ENCODE data around the gene CYB5R4. TPM values are rescaled to one million over a fixed set of nuclear protein-coding genes. Genes with fewer than 3 reads are reported as not detected.

The CYB5R4 gene
- total and polyA plus RNA-seq, 2 of the 8 experiments (the other 6 are each of a cell fraction or from before 2014, with no cell fraction given): 2.8 to 14.6 TPM

- TF ChIP-seq CTCF (IDR thresholded peaks at IDR 0.05; ENCODE audit: control extremely low read depth in 1 of 3, insufficient read depth in 1 of 3, low read depth in 1 of 3, low read length in 3 of 3) (no peak), TEAD4 (IDR thresholded peaks at IDR 0.05; ENCODE audit: low read depth, low read length) (no peak)
These were observed 148.4 kb downstream of the CYB5R4 start (continued) for GRCh38 chr6:84007871-84008270.
